GM18505 (cell line): ENCODE measurements around the gene ZBTB22.
"Not testable (repeated sequence)": the region's sequence is repeated elsewhere in the genome, so short reads cannot be mapped to it uniquely, and the experiment has no call there.

ENCODE experiments used
- ATAC-seq: cut with Tn5 transposase; IDR thresholded peaks from one replicate; pipeline ENCODE4 v1.9.1; 2021; ENCODE audit not compliant: unreplicated experiment
- POLR2A ChIP-seq: IDR thresholded peaks from 4 replicates; pipeline ENCODE4 v1.6.1; 2011; ENCODE audit warnings: borderline replicate concordance; ENCODE audit not compliant: insufficient read depth, insufficient read length; ENCODE audit errors: extremely low read depth

The ZBTB22 gene

DNA sequence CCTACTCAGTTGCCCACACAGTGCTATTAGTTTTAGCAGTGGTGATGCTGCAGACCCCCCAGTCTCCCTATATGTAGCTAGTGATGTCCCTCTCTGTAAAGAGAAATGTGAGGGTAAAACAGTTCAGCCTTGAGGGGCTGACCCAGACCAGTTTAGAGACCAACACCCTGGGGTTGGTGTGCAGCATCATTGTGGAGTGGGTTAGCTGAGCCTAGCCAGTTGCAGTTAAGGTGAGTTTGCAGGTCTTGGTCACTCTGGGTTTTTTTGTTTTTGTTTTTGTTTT lies 41.0 kb downstream of the ZBTB22 start:
- TF ChIP-seq POLR2A: no peak
- no peak for ATAC-seq

GRCh38 chr6:33275795-33276580 lies 41.6 kb downstream of the ZBTB22 start:
- not testable (repeated sequence) for ATAC-seq

DNA sequence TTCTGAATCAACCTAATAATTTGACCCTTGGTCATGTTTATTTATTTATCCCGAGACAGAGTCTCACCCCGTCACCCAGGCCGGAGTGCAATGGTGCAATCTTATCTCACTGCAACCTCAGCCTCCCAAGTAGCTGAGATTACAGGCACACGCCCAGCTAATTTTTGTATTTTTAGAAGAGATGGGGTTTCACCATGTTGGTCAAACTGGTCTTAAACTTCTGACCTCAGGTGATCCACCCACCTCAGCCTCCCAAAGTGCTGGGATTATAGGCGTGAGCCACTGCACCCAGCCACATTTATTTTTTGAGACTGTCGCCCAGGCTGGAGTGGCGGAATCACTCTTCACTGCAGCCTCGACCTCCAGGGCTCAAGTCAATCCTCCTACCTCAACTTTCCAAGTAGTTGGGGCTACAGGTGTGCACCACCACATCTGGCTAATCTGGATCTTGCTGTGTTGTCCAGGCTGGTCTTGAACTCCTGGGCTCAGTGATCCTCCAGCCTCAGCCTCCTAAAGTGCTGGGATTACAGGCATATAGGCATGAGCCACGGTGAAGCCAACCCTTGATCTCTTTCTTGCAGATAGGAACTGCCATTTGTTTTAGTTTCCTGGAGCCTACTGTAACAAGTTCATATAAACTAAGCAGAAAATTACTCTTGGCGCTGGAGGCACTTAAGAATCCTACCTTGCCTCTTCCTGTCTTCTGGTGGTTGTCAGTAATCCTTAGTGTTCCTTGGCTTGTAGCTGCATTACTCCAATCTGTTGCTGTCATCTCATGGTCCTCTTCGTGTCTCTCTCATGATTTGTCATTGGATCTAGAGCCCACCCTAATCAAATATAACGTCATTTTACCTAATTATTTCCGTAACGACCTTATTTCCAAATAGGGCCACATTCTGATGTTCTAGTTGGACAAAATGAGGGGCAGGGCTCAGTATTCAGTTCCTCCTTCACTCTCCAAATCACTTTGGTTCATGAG lies 43.3 kb downstream of the ZBTB22 start:
- peak; percentile 21 for TF ChIP-seq POLR2A
- ATAC-seq: no peak

- no peak for ATAC-seq
- TF ChIP-seq POLR2A: no peak
Observed at GRCh38 chr6:33273129-33273923, 44.2 kb downstream of the ZBTB22 start.

- no peak for TF ChIP-seq POLR2A
- ATAC-seq: no peak
Observed at GRCh38 chr6:33272275-33273128, 45.0 kb downstream of the ZBTB22 start.

DNA sequence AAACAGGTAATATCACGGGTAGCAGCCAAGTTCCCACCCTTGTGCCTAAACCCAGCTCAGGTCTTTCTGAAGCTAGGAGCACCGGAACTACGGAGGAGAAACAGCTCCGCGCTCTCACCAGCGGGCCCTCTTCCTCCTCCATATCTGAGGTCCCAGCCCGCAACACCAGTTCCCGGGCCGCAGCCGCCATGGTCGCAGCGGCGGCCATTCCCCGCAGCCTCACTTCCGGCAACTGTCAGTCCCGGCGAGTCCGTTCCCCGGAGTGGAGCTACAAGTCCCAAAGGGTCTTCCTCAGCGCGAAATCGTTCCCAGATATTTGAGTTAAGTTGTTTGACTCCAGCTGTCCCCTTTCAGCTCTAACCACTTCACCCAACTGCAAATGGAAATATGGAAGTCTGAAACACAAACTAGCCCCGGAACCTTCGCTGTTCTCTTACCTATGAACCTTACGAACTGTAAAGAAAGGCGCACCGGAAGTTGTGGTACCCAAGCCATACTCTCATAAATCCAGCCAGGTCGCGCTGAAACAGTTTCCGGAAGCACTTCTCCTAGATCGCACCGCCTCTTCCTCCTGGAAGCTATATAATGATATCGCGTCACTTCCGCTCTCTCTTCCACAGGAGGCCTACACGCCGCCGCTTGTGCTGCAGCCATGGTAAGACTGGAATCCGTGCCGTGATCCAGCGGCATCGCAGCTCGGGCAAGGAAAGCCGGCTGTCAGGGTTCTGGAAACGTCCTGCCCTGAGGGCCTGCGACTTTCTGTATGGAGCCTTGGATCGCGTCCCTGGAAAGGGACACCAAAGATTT lies 45.9 kb downstream of the ZBTB22 start, which contains the start of the genes RPS18 and VPS52:
Gene RPS18, plus strand, starts transcription at position 608 of the 807 bp plus-strand sequence. Its CDS starts 45 bp downstream, at position 653.
Gene VPS52, minus strand, starts transcription at position 409 of the 807 bp plus-strand sequence. Its CDS starts 201 bp downstream, at position 208.
- peak; percentile 70 for ATAC-seq
- TF ChIP-seq POLR2A: peak; percentile 99

- ATAC-seq: no peak
- no peak for TF ChIP-seq POLR2A
Observed at GRCh38 chr6:33271117-33271467, 46.5 kb downstream of the ZBTB22 start.
